ENCODE data around the gene COX20.

DNA sequence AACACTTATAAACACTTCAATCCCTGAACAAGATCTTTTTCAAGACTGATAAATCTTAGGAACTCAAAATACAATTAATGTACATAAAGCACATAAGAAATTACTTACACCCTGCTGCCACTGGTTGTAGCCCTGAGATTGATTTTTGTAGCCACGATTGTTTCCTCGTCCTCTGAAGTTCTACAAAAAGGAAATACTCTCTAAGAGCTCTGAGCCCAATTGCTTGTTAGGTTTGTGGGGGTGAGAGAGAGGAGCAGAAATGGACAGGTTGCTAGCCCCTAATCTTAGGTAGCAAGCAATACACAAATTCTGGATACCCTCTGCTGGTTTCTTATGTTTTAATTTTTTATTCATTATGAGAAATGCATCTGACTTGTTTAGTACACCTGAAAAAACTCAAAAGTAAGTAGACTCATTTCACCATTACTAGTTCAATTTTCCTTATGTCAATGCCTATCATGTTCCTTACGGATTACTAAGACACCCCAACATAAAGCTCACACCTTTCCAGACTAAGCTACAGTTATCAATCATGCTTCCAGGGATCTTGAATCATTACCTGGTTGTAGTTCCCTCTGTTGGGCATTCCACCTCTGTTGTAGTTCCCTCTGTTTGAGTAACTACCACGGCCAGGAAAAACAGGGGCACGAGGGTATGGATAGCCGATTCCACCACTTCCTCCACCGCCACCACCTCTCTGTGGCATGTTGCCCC is 19.6 kb downstream of the COX20 start:
- TF ChIP-seq, protein P1, sequence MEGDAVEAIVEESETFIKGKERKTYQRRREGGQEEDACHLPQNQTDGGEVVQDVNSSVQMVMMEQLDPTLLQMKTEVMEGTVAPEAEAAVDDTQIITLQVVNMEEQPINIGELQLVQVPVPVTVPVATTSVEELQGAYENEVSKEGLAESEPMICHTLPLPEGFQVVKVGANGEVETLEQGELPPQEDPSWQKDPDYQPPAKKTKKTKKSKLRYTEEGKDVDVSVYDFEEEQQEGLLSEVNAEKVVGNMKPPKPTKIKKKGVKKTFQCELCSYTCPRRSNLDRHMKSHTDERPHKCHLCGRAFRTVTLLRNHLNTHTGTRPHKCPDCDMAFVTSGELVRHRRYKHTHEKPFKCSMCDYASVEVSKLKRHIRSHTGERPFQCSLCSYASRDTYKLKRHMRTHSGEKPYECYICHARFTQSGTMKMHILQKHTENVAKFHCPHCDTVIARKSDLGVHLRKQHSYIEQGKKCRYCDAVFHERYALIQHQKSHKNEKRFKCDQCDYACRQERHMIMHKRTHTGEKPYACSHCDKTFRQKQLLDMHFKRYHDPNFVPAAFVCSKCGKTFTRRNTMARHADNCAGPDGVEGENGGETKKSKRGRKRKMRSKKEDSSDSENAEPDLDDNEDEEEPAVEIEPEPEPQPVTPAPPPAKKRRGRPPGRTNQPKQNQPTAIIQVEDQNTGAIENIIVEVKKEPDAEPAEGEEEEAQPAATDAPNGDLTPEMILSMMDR (IDR thresholded peaks at IDR 0.05 in 8 of 11, conservative IDR thresholded peaks at IDR 0.05 in 3 of 11) = no peak
- TF ChIP-seq POLR2A (IDR thresholded peaks at IDR 0.05) = no peak

All from spleen (tissue), 7 donors.